ENCODE results near the gene NARS2. TPM values are rescaled to one million over a fixed set of nuclear protein-coding genes. Genes with fewer than 3 reads are reported as not detected.
A peak's percentile ranks its signal among the peaks of the same experiment; 100 is the strongest.

Gene NARS2
- total and polyA plus RNA-seq, 10 of the 15 experiments (the other 5 are each of a cell fraction or from before 2014, with no cell fraction given) = 22.2 to 45.3 (median 36.3) TPM

- WGBS (ENCODE audit: insufficient coverage, insufficient replicate concordance, low lambda C conversion rate, missing lambda C conversion rate) = under 1% methylated on average over 19 of the region's 19 CpGs
- CTCF ChIA-PET = interaction anchor here (0.8 to 2.9 kb wide), 11 partner anchors 13 to 237 kb away, joined by 3 to 14 read pairs (median 5); no protein-coding TSS in a partner anchor
- RAD21 ChIA-PET (ENCODE audit: unreplicated experiment) = interaction anchor here (1.1 to 2.6 kb wide), 6 partner anchors 37 to 237 kb away, joined by 3 to 31 read pairs (median 8); partner anchors contain the start of gene GAB2
- Histone ChIP-seq H3K36me3 (ENCODE audit: control insufficient read depth in 2 of 2, insufficient read depth in 2 of 2, low read length in 1 of 2) (peaks cover 2% of the 10 kb centered on the region in 2 experiments; a peak in 2 of 4 replicates), H3K9me3 (replicated peaks; ENCODE audit: control insufficient read depth, insufficient read depth, low read length) (no peaks in the 10 kb centered on the region; the same call in 1 of the 3 replicates), H3K27me3 (replicated peaks in 1 of 2; ENCODE audit: control insufficient read depth in 2 of 2, insufficient read depth in 2 of 2, low read length in 1 of 2) (no peaks in the 10 kb centered on the region), H4K20me1 (ENCODE audit: control insufficient read depth, insufficient read depth) (no peaks in the 10 kb centered on the region), H3K79me2 (ENCODE audit: control insufficient read depth, insufficient read depth, low read length) (no peaks in the 10 kb centered on the region), H3K9ac (ENCODE audit: control insufficient read depth, insufficient read depth, low read length) (peak overlapping the region; percentile 53; the same call in 1 of the 2 replicates), H3K27ac (ENCODE audit: control insufficient read depth, insufficient read depth) (peak overlapping the region; percentile 90), H3K4me1 (ENCODE audit: control insufficient read depth, insufficient read depth, low read length) (peaks cover 26% of the 10 kb centered on the region), H3K4me3 (peak overlapping the region; percentile 35; the same call in 1 of the 2 replicates), H3K4me2 (ENCODE audit: control insufficient read depth, insufficient read depth) (peak overlapping the region; percentile 56), H2AFZ (ENCODE audit: control insufficient read depth, low read depth, low read length) (peak overlapping the region; percentile 67)
- in situ Hi-C loops (cut with MboI) = no loop called here
- SMC1A ChIA-PET (ENCODE audit: uncharacterized antibody, unreplicated experiment) = interaction anchor here (0.9 to 3.4 kb wide), 13 partner anchors 8 to 237 kb away, joined by 3 to 16 read pairs (median 4); no protein-coding TSS in a partner anchor
- POLR2A ChIA-PET = interaction anchor here (1.3 kb wide), 1 partner anchor 37 kb away, joined by 5 read pairs; no protein-coding TSS in a partner anchor
- intact Hi-C loops (cut with micrococcal nuclease; ENCODE audit: unreplicated experiment) = loop anchor here (1.0 to 10.0 kb wide), 2 partner anchors 45 to 99 kb away; no protein-coding TSS in a partner anchor
- ATAC-seq (peak; percentile 100), FAIRE-seq (peak; percentile 96), DNase-seq (ENCODE audit: low read depth, low spot score) (peak; percentile 93)
- no TSS peak for BruUV-seq (replicated peaks)
- TF ChIP-seq MTA2 (IDR thresholded peaks at IDR 0.05; ENCODE audit: low read depth) = peak; percentile 93
- no peak for TF ChIP-seq PAX8 (IDR thresholded peaks at IDR 0.05)
- TF ChIP-seq, protein P1, sequence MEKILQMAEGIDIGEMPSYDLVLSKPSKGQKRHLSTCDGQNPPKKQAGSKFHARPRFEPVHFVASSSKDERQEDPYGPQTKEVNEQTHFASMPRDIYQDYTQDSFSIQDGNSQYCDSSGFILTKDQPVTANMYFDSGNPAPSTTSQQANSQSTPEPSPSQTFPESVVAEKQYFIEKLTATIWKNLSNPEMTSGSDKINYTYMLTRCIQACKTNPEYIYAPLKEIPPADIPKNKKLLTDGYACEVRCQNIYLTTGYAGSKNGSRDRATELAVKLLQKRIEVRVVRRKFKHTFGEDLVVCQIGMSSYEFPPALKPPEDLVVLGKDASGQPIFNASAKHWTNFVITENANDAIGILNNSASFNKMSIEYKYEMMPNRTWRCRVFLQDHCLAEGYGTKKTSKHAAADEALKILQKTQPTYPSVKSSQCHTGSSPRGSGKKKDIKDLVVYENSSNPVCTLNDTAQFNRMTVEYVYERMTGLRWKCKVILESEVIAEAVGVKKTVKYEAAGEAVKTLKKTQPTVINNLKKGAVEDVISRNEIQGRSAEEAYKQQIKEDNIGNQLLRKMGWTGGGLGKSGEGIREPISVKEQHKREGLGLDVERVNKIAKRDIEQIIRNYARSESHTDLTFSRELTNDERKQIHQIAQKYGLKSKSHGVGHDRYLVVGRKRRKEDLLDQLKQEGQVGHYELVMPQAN (conservative IDR thresholded peaks at IDR 0.05) = no peak
- peak; percentile 91 for TF ChIP-seq ZNF687 (IDR thresholded peaks at IDR 0.05)
- TF ChIP-seq, protein P2, sequence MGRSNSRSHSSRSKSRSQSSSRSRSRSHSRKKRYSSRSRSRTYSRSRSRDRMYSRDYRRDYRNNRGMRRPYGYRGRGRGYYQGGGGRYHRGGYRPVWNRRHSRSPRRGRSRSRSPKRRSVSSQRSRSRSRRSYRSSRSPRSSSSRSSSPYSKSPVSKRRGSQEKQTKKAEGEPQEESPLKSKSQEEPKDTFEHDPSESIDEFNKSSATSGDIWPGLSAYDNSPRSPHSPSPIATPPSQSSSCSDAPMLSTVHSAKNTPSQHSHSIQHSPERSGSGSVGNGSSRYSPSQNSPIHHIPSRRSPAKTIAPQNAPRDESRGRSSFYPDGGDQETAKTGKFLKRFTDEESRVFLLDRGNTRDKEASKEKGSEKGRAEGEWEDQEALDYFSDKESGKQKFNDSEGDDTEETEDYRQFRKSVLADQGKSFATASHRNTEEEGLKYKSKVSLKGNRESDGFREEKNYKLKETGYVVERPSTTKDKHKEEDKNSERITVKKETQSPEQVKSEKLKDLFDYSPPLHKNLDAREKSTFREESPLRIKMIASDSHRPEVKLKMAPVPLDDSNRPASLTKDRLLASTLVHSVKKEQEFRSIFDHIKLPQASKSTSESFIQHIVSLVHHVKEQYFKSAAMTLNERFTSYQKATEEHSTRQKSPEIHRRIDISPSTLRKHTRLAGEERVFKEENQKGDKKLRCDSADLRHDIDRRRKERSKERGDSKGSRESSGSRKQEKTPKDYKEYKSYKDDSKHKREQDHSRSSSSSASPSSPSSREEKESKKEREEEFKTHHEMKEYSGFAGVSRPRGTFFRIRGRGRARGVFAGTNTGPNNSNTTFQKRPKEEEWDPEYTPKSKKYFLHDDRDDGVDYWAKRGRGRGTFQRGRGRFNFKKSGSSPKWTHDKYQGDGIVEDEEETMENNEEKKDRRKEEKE (IDR thresholded peaks at IDR 0.05) = no peak
- no peak for TF ChIP-seq FOXK2 (IDR thresholded peaks at IDR 0.05)
Measured at GRCh38 chr11:78465169-78465942, 109.3 kb downstream of the NARS2 start.
